Neural progenitor cell (in vitro differentiated cells): Measurements from ENCODE around the gene PIAS1. TPM values are rescaled to one million over a fixed set of nuclear protein-coding genes. Genes with fewer than 3 reads are reported as not detected.
A peak's percentile ranks its signal among the peaks of the same experiment; 100 is the strongest.

Experiments
- DNase-seq: peaks from one replicate; pipeline ENCODE4 v3.0.0-alpha.2; 2016; ENCODE audit warnings: low spot score
- H2AFZ ChIP-seq: fragments of 200-600 bp; sonication (generic); replicated peaks from 2 replicates; pipeline ENCODE4 v1.6.1; 2016; ENCODE audit warnings: antibody characterized with exemption
- H3F3A ChIP-seq: fragments of 200-600 bp; sonication (generic); 2 replicates; pipeline ENCODE4 v1.6.1; 2016; ENCODE audit warnings: antibody characterized with exemption, low read depth
- H3K27ac ChIP-seq: fragments of 200-600 bp; sonication (generic); 2 replicates; pipeline ENCODE4 v1.5.1; 2016; ENCODE audit warnings: mild to moderate bottlenecking
- H3K27me3 ChIP-seq: fragments of 200-600 bp; sonication (generic); 2 replicates; pipeline ENCODE4 v1.6.1; 2016; ENCODE audit warnings: mild to moderate bottlenecking, moderate library complexity
- H3K36me3 ChIP-seq: fragments of 200-600 bp; sonication (generic); 2 replicates; pipeline ENCODE4 v1.5.1; 2016
- H3K4me1 ChIP-seq: fragments of 200-600 bp; sonication (generic); 2 replicates; pipeline ENCODE4 v1.6.1; 2016; ENCODE audit warnings: mixed run types
- H3K4me2 ChIP-seq: fragments of 200-600 bp; sonication (generic); 2 replicates; pipeline ENCODE4 v1.6.1; 2016
- H3K4me3 ChIP-seq: fragments of 200-600 bp; sonication (generic); 2 replicates; pipeline ENCODE4 v1.5.1; 2016
- H3K79me2 ChIP-seq: fragments of 200-600 bp; sonication (generic); 2 replicates; pipeline ENCODE4 v1.6.1; 2016; ENCODE audit warnings: low read depth
- H3K9ac ChIP-seq: fragments of 200-600 bp; sonication (generic); 2 replicates; pipeline ENCODE4 v1.6.1; 2016
- H3K9me3 ChIP-seq: fragments of 200-600 bp; sonication (generic); 2 replicates; pipeline ENCODE4 v1.5.1; 2016; ENCODE audit warnings: low read depth
- H4K20me1 ChIP-seq: fragments of 200-600 bp; sonication (generic); 2 replicates; pipeline ENCODE4 v1.6.1; 2016; ENCODE audit warnings: low read depth
- H3K27ac Mint-ChIP-seq: 3 replicates; pipeline ENCODE4 v1.8.0; 2021; ENCODE audit warnings: mixed read lengths
- H3K27me3 Mint-ChIP-seq: 2 replicates; pipeline ENCODE4 v1.8.0; 2022; ENCODE audit warnings: low read depth, mild to moderate bottlenecking, inconsistent platforms, moderate library complexity, mixed read lengths; ENCODE audit not compliant: insufficient read depth
- H3K36me3 Mint-ChIP-seq: 3 replicates; pipeline ENCODE4 v1.8.0; 2021; ENCODE audit warnings: mixed read lengths
- H3K4me1 Mint-ChIP-seq: 3 replicates; pipeline ENCODE4 v1.8.0; 2021; ENCODE audit warnings: mixed read lengths
- H3K4me3 Mint-ChIP-seq: 3 replicates; pipeline ENCODE4 v1.8.0; 2021; ENCODE audit warnings: mild to moderate bottlenecking, moderate library complexity, mixed read lengths
- H3K9me3 Mint-ChIP-seq: 3 replicates; pipeline ENCODE4 v1.8.0; 2020; ENCODE audit warnings: mixed read lengths
- CTCF ChIP-seq: fragments of 200-600 bp; sonication (generic); IDR thresholded peaks from 2 replicates; pipeline ENCODE4 v1.5.1; 2017; ENCODE audit warnings: antibody characterized with exemption, mild to moderate bottlenecking
- EZH2 ChIP-seq: fragments of 200-600 bp; sonication (generic); IDR thresholded peaks from 2 replicates; pipeline ENCODE4 v1.6.1; 2017; ENCODE audit warnings: antibody characterized with exemption, mild to moderate bottlenecking, moderate library complexity
- EZH2phosphoT487 ChIP-seq: fragments of 200-600 bp; sonication (generic); IDR thresholded peaks from 2 replicates; pipeline ENCODE4 v1.6.1; 2017; ENCODE audit warnings: antibody characterized with exemption
- total RNA-seq: library from RNA; depleted of rRNA; stranded (reverse); fragments of >200 nt; gene quantifications from 2 replicates; pipeline ENCODE4 v1.2.3, GENCODE V29; 2015; ENCODE audit warnings: low replicate concordance

The PIAS1 gene
- total RNA-seq, 1 donor from 2014 or later: 34.6 TPM

- Mint-ChIP-seq H3K4me3 (no peak overlapping the region), H3K27me3 (peaks cover 5% of the 10 kb centered on the region), H3K4me1 (peaks cover 25% of the 10 kb centered on the region), H3K27ac (no peak overlapping the region), H3K9me3 (no peaks in the 10 kb centered on the region), H3K36me3 (peaks cover 2% of the 10 kb centered on the region)
- H3K9me3 ChIP-seq: no peaks in the 10 kb centered on the region
- peaks cover 18% of the 10 kb centered on the region for H3K27me3 ChIP-seq
- H3F3A ChIP-seq: peaks cover 15% of the 10 kb centered on the region
- peaks cover 33% of the 10 kb centered on the region for H3K4me1 ChIP-seq
- H3K36me3 ChIP-seq: no peaks in the 10 kb centered on the region
- H3K4me3 ChIP-seq: no peak overlapping the region
- DNase-seq: no peak
- H3K79me2 ChIP-seq: no peaks in the 10 kb centered on the region
- H3K27ac ChIP-seq: no peak overlapping the region
- H2AFZ ChIP-seq: no peak overlapping the region
- no peak for TF ChIP-seq CTCF
- no peak for TF ChIP-seq EZH2phosphoT487
- H3K4me2 ChIP-seq: no peak overlapping the region
- H4K20me1 ChIP-seq: peaks cover 68% of the 10 kb centered on the region
- H3K9ac ChIP-seq: no peak overlapping the region
Measured at GRCh38 chr15:68206711-68207151, 152.6 kb downstream of the PIAS1 start.

- peak overlapping the region; percentile 57 for H3K27ac Mint-ChIP-seq
- Histone ChIP-seq H3K4me3 (no peak overlapping the region), H3K4me1 (peaks cover 26% of the 10 kb centered on the region), H3K9ac (no peak overlapping the region), H2AFZ (no peak overlapping the region), H3F3A (peaks cover 15% of the 10 kb centered on the region), H3K79me2 (no peaks in the 10 kb centered on the region), H3K9me3 (no peaks in the 10 kb centered on the region), H3K27me3 (peaks cover 18% of the 10 kb centered on the region), H3K4me2 (no peak overlapping the region), H3K36me3 (no peaks in the 10 kb centered on the region), H3K27ac (no peak overlapping the region), H4K20me1 (peaks cover 68% of the 10 kb centered on the region)
- DNase-seq: no peak
- TF ChIP-seq EZH2phosphoT487 (no peak), EZH2 (no peak), CTCF (no peak)
- H3K36me3 Mint-ChIP-seq: peaks cover 2% of the 10 kb centered on the region
- H3K4me3 Mint-ChIP-seq: no peak overlapping the region
- H3K4me1 Mint-ChIP-seq: peaks cover 19% of the 10 kb centered on the region
- no peaks in the 10 kb centered on the region for H3K9me3 Mint-ChIP-seq
- H3K27me3 Mint-ChIP-seq: peaks cover 5% of the 10 kb centered on the region
Measured at GRCh38 chr15:68207176-68207935, 153.2 kb downstream of the PIAS1 start.

- H2AFZ ChIP-seq: no peak overlapping the region
- no peaks in the 10 kb centered on the region for H3K9me3 ChIP-seq
- no peak overlapping the region for H3K27ac ChIP-seq
- Mint-ChIP-seq H3K27me3 (peaks cover 2% of the 10 kb centered on the region), H3K4me3 (no peak overlapping the region), H3K4me1 (peaks cover 18% of the 10 kb centered on the region), H3K27ac (no peak overlapping the region), H3K9me3 (no peaks in the 10 kb centered on the region), H3K36me3 (peaks cover 2% of the 10 kb centered on the region)
- H3K4me2 ChIP-seq: no peak overlapping the region
- H3F3A ChIP-seq: peaks cover 9% of the 10 kb centered on the region
- H3K36me3 ChIP-seq: no peaks in the 10 kb centered on the region
- peaks cover 62% of the 10 kb centered on the region for H4K20me1 ChIP-seq
- TF ChIP-seq CTCF: no peak
- TF ChIP-seq EZH2: no peak
- TF ChIP-seq EZH2phosphoT487: no peak
- peaks cover 16% of the 10 kb centered on the region for H3K27me3 ChIP-seq
- no peak for DNase-seq
- no peaks in the 10 kb centered on the region for H3K79me2 ChIP-seq
- H3K4me3 ChIP-seq: no peak overlapping the region
- no peak overlapping the region for H3K9ac ChIP-seq
- peaks cover 25% of the 10 kb centered on the region for H3K4me1 ChIP-seq
Measured at GRCh38 chr15:68208136-68208535, 154.0 kb downstream of the PIAS1 start.
